ENCODE data around the gene VPS52.
A peak's percentile ranks its signal among the peaks of the same experiment; 100 is the strongest.
"Not testable (repeated sequence)": the region's sequence is repeated elsewhere in the genome, so short reads cannot be mapped to it uniquely, and the experiment has no call there.

Gene VPS52

DNA sequence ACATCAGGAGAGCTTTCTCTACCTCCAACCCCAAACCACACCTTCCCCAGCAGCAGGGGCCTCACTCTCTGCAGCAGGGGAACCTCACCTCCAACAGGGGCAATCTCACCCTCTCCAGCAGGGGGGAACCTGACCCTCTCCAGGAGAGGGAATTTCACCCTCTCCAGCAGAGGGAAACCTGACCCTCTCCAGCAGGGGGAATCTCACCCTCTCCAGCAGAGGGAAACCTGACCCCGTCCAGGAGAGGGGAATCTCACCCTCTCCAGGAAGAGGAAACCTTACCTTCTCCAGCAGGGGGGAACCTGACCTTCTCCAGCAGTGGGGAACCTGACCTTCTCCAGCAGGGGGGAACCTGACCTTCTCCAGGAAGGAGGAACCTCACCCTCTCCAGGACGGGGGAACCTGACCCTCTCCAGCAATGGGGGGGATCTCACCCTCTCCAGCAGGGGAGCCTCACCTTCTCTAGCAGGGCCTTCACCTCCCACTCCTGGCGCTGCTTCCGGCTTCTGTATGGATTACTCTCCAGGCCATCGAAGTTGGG is 8.4 kb upstream of the VPS52 start:
- DNase-seq = no peak

- DNase-seq = no peak
Observed at GRCh38 chr6:33279257-33279695, 7.6 kb upstream of the VPS52 start.

DNA sequence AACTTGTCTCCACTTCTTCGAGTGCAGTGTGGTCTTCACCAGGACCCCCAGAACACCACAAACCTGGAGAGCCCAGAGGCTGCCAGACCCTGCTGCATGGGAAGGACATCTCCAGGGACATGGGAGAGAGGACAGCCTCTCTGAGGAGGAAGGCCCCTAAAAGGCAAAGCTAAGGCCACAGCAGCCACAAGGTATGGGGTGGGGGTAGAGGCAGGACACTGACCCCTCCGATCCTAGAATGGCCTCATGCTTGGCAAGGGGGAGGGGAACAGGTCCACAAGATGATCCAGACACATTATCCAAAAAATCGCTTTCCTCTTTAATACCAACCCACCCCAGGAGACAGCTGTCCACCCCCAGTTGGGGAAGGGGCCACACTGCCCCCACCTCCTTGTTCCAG is 7.1 kb upstream of the VPS52 start:
- DNase-seq = no peak

DNA sequence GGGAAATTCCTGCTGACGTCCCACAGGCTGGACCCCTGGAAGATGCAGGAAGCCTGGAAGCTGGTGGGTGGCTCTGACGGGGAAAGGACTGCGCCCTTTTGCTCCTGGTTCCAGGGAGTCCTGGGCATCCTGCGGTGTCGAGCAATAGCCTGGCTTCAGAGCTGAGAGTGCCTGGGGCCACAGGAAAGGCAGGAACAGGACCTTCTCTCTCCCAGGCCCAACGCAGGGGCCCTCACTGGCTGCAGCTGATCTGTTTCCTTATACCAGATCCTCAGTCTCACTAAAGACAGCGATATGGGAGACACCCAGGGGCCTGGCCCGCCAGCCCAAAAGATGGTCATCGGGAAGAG is 6.7 kb upstream of the VPS52 start:
- DNase-seq = no peak

- peak; percentile 60 for DNase-seq
Observed at GRCh38 chr6:33277663-33278391, 6.2 kb upstream of the VPS52 start.

DNA sequence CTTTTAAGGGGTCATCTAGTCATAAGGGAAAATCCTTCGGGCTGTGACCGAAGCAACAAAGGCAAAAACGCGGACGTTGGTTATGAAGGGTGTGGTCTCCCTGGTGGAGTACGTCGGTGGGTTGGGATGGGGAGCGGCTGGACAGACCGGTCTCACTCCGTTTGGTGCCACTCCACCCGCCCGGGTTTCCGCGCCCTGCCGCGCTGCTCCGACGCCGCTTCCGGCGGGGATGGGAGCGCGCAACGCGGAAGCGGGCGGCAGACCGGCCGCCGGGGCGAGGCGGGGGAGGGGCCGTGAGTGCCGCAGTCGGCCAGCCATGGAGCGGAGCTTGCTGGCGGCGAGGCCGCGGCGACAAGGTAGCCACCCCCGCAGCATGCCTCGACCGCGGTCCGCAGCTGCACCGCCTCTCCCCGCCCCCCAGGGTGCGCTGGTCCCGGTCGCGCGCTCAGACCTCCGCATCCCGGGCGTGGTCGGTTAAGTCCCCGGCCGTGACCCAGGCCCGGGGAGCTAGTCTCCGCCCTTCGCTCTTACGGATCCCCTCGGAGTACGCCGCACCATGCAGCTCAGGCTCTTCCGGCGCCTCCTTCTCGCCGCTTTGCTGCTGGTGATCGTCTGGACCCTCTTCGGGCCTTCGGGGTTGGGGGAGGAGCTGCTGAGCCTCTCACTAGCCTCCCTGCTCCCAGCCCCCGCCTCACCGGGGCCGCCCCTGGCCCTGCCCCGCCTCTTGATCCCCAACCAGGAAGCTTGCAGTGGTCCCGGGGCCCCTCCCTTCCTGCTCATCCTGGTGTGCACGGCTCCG is 5.4 kb upstream of the VPS52 start, which contains the start of gene B3GALT4:
TSS of gene B3GALT4 (plus strand) at position 260 of the 799 bp plus-strand sequence. CDS start at position 557, 297 bp downstream.
- DNase-seq = peak; percentile 85 to 92

DNA sequence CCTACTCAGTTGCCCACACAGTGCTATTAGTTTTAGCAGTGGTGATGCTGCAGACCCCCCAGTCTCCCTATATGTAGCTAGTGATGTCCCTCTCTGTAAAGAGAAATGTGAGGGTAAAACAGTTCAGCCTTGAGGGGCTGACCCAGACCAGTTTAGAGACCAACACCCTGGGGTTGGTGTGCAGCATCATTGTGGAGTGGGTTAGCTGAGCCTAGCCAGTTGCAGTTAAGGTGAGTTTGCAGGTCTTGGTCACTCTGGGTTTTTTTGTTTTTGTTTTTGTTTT is 4.8 kb upstream of the VPS52 start:
- no peak for DNase-seq

DNA sequence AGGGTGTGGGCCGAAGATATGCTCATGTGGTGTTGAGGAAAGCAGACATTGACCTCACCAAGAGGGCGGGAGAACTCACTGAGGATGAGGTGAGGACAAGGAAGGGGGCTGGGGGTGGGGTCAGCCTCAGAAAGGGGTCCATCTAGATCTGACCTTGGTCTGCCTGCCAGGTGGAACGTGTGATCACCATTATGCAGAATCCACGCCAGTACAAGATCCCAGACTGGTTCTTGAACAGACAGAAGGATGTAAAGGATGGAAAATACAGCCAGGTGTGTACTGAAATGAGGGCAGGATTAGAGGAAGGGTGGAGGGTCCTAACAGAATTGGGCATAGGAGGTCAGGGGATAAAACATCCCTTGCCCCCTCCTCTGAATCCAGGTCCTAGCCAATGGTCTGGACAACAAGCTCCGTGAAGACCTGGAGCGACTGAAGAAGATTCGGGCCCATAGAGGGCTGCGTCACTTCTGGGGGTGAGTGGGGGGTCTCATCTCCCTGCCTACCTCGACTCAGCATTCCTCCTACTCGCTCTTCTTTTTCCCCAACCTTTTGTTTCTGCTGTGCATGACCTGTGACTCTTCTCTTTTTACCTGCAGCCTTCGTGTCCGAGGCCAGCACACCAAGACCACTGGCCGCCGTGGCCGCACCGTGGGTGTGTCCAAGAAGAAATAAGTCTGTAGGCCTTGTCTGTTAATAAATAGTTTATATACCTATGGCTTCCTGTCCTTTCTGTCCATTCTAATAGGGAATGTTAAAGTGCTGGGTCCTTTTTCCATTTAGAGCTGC is 4.3 kb upstream of the VPS52 start:
- peak in 1 of 2 experiments; percentile 50 for DNase-seq

DNA sequence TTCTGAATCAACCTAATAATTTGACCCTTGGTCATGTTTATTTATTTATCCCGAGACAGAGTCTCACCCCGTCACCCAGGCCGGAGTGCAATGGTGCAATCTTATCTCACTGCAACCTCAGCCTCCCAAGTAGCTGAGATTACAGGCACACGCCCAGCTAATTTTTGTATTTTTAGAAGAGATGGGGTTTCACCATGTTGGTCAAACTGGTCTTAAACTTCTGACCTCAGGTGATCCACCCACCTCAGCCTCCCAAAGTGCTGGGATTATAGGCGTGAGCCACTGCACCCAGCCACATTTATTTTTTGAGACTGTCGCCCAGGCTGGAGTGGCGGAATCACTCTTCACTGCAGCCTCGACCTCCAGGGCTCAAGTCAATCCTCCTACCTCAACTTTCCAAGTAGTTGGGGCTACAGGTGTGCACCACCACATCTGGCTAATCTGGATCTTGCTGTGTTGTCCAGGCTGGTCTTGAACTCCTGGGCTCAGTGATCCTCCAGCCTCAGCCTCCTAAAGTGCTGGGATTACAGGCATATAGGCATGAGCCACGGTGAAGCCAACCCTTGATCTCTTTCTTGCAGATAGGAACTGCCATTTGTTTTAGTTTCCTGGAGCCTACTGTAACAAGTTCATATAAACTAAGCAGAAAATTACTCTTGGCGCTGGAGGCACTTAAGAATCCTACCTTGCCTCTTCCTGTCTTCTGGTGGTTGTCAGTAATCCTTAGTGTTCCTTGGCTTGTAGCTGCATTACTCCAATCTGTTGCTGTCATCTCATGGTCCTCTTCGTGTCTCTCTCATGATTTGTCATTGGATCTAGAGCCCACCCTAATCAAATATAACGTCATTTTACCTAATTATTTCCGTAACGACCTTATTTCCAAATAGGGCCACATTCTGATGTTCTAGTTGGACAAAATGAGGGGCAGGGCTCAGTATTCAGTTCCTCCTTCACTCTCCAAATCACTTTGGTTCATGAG is 2.5 kb upstream of the VPS52 start:
- peak in 1 of 2 experiments; percentile 41 for DNase-seq

- no peak for DNase-seq
Observed at GRCh38 chr6:33273129-33273923, 1.6 kb upstream of the VPS52 start.

DNA sequence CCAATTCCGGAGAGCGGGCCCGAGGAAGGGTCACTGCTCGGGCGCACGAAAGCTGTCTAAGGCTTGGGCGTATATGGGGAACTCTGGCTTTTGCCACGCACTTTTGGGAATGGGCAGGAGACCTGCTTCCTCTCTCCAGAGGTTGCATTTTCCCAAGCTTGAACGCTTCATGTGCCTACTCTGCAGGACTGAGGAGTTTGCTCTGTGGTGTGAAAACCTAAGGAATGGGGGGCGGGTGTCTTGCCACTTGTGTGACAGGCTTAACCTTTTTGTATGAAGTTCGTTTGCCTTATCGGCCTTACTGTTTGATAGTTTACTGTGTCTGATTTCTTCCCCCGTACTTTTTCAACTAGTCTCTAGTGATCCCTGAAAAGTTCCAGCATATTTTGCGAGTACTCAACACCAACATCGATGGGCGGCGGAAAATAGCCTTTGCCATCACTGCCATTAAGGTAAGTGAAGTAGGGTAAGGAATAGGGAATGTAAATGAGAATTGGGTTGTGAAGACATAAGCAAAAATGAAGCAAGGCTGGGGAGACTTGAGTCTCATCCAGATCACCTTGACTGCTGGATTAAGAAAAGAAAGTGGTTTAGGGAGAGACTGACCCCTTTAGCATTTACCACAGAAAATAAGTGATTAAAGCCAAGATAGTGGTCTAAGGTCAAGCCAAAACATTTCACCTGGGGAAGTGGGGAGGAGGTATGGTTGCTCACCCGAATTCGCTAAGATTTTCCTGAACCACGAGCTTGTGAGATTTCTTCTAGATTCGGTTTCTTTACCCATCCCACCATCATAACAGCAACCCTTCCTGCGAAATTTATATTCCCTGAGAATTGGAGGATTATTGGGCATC is 826 bp upstream of the VPS52 start:
- no peak for DNase-seq

GRCh38 chr6:33271117-33271467 is 584 bp downstream of the VPS52 start:
- no peak for DNase-seq

- DNase-seq = no peak
Observed at GRCh38 chr6:33264015-33264414, 7.7 kb downstream of the VPS52 start.

GRCh38 chr6:33262490-33262889 is 9.2 kb downstream of the VPS52 start:
- DNase-seq = not testable (repeated sequence)

DNA sequence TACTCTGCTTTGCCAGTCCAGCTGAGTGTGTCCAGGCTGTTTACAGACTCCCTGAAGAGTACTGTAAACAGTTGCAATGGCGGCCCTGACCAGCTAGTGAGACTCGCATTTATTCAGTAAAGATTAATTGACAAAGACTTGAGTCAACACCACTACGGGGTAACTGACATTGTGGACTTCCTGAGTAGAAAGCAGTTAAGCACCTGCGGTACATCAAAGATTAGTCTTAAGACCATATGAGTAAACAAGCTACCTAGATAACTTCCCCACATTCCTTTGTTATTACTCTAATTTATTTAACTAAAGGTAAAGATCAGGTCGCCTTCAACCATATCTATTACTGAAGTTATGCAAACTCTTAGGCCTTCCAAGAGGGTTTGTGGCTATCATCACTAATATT is 12.6 kb downstream of the VPS52 start:
- no peak for DNase-seq

GRCh38 chr6:33254591-33254990 is 17.1 kb downstream of the VPS52 start:
- no peak for DNase-seq

- no peak for DNase-seq
Observed at GRCh38 chr6:33252759-33253158, 18.9 kb downstream of the VPS52 start.

GRCh38 chr6:33251395-33252012 is 20.2 kb downstream of the VPS52 start:
- DNase-seq = peak in 1 of 2 experiments; percentile 40

GRCh38 chr6:33250731-33251130 is 20.9 kb downstream of the VPS52 start:
- no peak for DNase-seq
